Gastroesophageal sphincter (tissue), 3 donors: ENCODE measurements around the gene BMP5.

Experiments
- EP300 ChIP-seq: sonication (generic); formaldehyde crosslinking; IDR thresholded peaks from one replicate; pipeline ENCODE4 v1.6.1; 2017; ENCODE audit warnings: antibody characterized with exemption, mild to moderate bottlenecking
- POLR2AphosphoS5 ChIP-seq: sonication (generic); formaldehyde crosslinking; IDR thresholded peaks from one replicate; pipeline ENCODE4 v1.6.1; 2017; ENCODE audit warnings: antibody characterized with exemption
- TF ChIP-seq, protein P1 (sequence below), 4 experiments: fragments of 200-600 bp in 2 of 4; fragments of 450-650 bp in 2 of 4; sonication (generic) in 1 of 4; IDR thresholded peaks; one replicate each; pipeline ENCODE4 v1.5.1; 2017 to 2019; ENCODE audit warnings: antibody characterized with exemption in 4 of 4, mild to moderate bottlenecking in 2 of 4, moderate library complexity in 2 of 4

DNA sequence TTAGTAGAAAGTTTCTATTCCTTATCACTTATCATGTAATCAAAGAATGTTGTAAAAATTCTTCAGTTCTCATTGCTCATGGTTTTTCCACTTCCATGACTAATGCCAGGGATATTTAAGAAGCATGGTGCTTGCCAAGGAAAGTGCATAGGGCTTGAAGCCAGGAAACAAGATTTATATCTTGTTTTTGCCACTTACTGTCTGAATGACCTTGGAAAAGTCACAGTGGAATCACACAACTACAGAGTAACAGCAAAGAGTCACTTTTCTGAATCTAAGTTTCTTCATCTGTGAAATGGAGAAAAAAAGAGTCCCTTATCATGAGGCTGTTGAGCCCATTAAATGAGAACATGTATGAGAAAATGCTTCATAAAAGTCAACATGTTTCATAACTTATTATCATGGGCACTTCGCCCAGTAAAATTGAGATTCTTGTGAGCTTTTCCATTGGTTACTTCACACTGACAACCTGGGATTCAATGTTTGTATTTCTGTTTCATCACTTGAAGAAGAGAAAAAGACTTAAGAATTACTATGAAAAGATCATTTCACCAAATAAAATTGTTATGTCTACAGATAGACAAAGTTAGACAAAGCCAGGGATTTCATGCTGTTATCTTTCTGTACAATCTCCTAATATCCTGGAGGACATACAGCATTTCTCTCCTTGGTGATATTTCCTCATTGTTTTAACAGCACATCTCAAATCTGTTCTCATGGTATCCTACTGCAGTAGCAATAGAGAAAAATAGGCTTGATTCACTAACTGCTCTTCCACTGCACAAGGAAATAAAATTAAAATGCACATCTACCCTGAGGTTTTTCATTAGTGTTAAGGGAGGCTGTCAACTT is 7.6 kb upstream of the BMP5 start:
- TF ChIP-seq, protein P1, sequence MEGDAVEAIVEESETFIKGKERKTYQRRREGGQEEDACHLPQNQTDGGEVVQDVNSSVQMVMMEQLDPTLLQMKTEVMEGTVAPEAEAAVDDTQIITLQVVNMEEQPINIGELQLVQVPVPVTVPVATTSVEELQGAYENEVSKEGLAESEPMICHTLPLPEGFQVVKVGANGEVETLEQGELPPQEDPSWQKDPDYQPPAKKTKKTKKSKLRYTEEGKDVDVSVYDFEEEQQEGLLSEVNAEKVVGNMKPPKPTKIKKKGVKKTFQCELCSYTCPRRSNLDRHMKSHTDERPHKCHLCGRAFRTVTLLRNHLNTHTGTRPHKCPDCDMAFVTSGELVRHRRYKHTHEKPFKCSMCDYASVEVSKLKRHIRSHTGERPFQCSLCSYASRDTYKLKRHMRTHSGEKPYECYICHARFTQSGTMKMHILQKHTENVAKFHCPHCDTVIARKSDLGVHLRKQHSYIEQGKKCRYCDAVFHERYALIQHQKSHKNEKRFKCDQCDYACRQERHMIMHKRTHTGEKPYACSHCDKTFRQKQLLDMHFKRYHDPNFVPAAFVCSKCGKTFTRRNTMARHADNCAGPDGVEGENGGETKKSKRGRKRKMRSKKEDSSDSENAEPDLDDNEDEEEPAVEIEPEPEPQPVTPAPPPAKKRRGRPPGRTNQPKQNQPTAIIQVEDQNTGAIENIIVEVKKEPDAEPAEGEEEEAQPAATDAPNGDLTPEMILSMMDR (IDR thresholded peaks at IDR 0.05) = no peak
- no peak for TF ChIP-seq POLR2AphosphoS5
- no peak for TF ChIP-seq EP300
